HCT116 (cell line): ENCODE measurements around the gene ADCY2. TPM values are rescaled to one million over a fixed set of nuclear protein-coding genes. Genes with fewer than 3 reads are reported as not detected.

Experiments
- ATAC-seq: fragments of 200-7000 bp; cut with Tn5 transposase; 2 replicates; pipeline ENCODE4 v1.9.1; 2020; ENCODE audit warnings: mild to moderate bottlenecking, moderate library complexity
- BruUV-seq: library from RNA; stranded (reverse); fragments of 400-500 nt; replicated peaks from 2 replicates; lab custom pipeline; 2021; lab: Mats Ljungman, UMichigan
- CTCF ChIA-PET: fragments of 300-600 bp; sonication (Branson Sonifier 250); formaldehyde crosslinking; loops from one replicate; lab custom pipeline; 2021; ENCODE audit warnings: antibody characterized with exemption; lab: Charles Lee
- POLR2A ChIA-PET: fragments of 300-600, 350-600 bp; sonication (Branson Sonifier 250); formaldehyde crosslinking; loops from one replicate; lab custom pipeline; 2021; ENCODE audit warnings: antibody characterized with exemption; lab: Charles Lee
- RAD21 ChIA-PET, 2 experiments: fragments of 300-600 bp; sonication (Branson Sonifier 250); formaldehyde crosslinking; loops; one replicate each; lab custom pipeline; 2023; ENCODE audit warnings: low total read pairs in 2 of 2; ENCODE audit not compliant: uncharacterized antibody in 2 of 2, unreplicated experiment in 2 of 2, low non-redundant PET in 1 of 2; lab: Charles Lee
- DNase-seq: peaks from one replicate; pipeline ENCODE4 v3.0.0-alpha.2; 2010; ENCODE audit warnings: low read depth, low spot score
- H2AFZ ChIP-seq: fragments of 200-600 bp; shearing (Covaris generic), sonication (generic); 2 replicates; pipeline ENCODE4 v1.6.1; 2017; ENCODE audit warnings: low read depth, mixed run types, mixed read lengths, antibody characterized with exemption, low read length; ENCODE audit not compliant: poor library complexity, severe bottlenecking
- H3K27ac ChIP-seq: 2 replicates; pipeline ENCODE4 v1.5.1; 2012; ENCODE audit warnings: low read depth, low read length
- H3K27me3 ChIP-seq: fragments of 200-600 bp; sonication (generic); 2 replicates; pipeline ENCODE4 v1.6.1; 2016; ENCODE audit warnings: mixed run types, low read length, mixed read lengths; ENCODE audit not compliant: insufficient read depth
- H3K36me3 ChIP-seq, 2 experiments: fragments of 200-500 bp in 1 of 2; fragments of 200-600 bp in 1 of 2; sonication (Bioruptor generic) in 1 of 2; sonication (generic) in 1 of 2; 2 replicates each; pipeline versions ENCODE4 v1.5.1 to v1.6.1; 2014 to 2016; ENCODE audit warnings: low read length in 2 of 2, inconsistent platforms in 1 of 2, mixed read lengths in 1 of 2, mixed run types in 1 of 2; ENCODE audit not compliant: insufficient read depth in 2 of 2, control insufficient read depth in 1 of 2
- H3K4me1 ChIP-seq, 2 experiments: fragments of 200-600 bp in 1 of 2; sonication (generic) in 1 of 2; 2 replicates each; pipeline versions ENCODE4 v1.5.1 to v1.6.1; 2012 to 2017; ENCODE audit warnings: low read length in 2 of 2, inconsistent platforms in 1 of 2, mild to moderate bottlenecking in 1 of 2, mixed read lengths in 1 of 2, mixed run types in 1 of 2, moderate library complexity in 1 of 2; ENCODE audit not compliant: insufficient read depth in 2 of 2, control insufficient read depth in 1 of 2
- H3K4me2 ChIP-seq: fragments of 200-600 bp; sonication (generic); 2 replicates; pipeline ENCODE4 v1.6.1; 2017; ENCODE audit warnings: mixed run types, low read length, mixed read lengths
- H3K4me3 ChIP-seq, 2 experiments: fragments of 200-600 bp in 1 of 2; sonication (generic) in 1 of 2; replicated peaks in 1 of 2; 2 replicates each; pipeline ENCODE4 v1.5.1; 2011 to 2016; ENCODE audit warnings: low read length in 2 of 2, control low read depth in 1 of 2, low read depth in 1 of 2, mild to moderate bottlenecking in 1 of 2, mixed read lengths in 1 of 2, mixed run types in 1 of 2
- H3K79me2 ChIP-seq: fragments of 200-600 bp; sonication (generic); 2 replicates; pipeline ENCODE4 v1.6.1; 2017; ENCODE audit warnings: mild to moderate bottlenecking, mixed run types, low read length, moderate library complexity, mixed read lengths; ENCODE audit not compliant: insufficient read depth
- H3K9ac ChIP-seq: fragments of 200-600 bp; sonication (generic); 2 replicates; pipeline ENCODE4 v1.6.1; 2016; ENCODE audit warnings: low read length, mixed read lengths
- H3K9me2 ChIP-seq: fragments of 200-600 bp; sonication (generic), shearing (Covaris generic); 2 replicates; pipeline ENCODE4 v1.6.1; 2017; ENCODE audit warnings: mixed run types, mild to moderate bottlenecking, moderate library complexity; ENCODE audit not compliant: insufficient read depth
- H3K9me3 ChIP-seq, 2 experiments: fragments of 200-500 bp in 1 of 2; fragments of 200-600 bp in 1 of 2; sonication (Bioruptor generic) in 1 of 2; sonication (generic) in 1 of 2; 2 replicates each; pipeline ENCODE4 v1.6.1; 2014 to 2017; ENCODE audit warnings: low read length in 2 of 2, mixed read lengths in 2 of 2, inconsistent platforms in 1 of 2, low read depth in 1 of 2, mild to moderate bottlenecking in 1 of 2, mixed run types in 1 of 2, moderate library complexity in 1 of 2; ENCODE audit not compliant: control insufficient read depth in 1 of 2, insufficient read depth in 1 of 2
- H4K20me1 ChIP-seq: fragments of 200-600 bp; sonication (generic), shearing (Covaris generic); 2 replicates; pipeline ENCODE4 v1.6.1; 2017; ENCODE audit warnings: mixed run types, mild to moderate bottlenecking, moderate library complexity; ENCODE audit not compliant: insufficient read depth
- CBX3 ChIP-seq: IDR thresholded peaks from 2 replicates; pipeline ENCODE4 v1.6.1; 2012; ENCODE audit warnings: low read depth
- CTCF ChIP-seq, 3 experiments: fragments of 200-600 bp in 1 of 3; sonication (generic) in 1 of 3; IDR thresholded peaks in 2 of 3; conservative IDR thresholded peaks in 1 of 3; 2 replicates each; pipeline ENCODE4 v1.5.1; 2012 to 2017; ENCODE audit warnings: low read depth in 2 of 3, low read length in 2 of 3, antibody characterized with exemption in 1 of 3, borderline replicate concordance in 1 of 3, control low read depth in 1 of 3, mild to moderate bottlenecking in 1 of 3, mixed read lengths in 1 of 3, mixed run types in 1 of 3, moderate library complexity in 1 of 3; ENCODE audit not compliant: insufficient read depth in 1 of 3
- ELF1 ChIP-seq: IDR thresholded peaks from 2 replicates; pipeline ENCODE4 v1.6.1; 2012; ENCODE audit warnings: low read depth, borderline replicate concordance
- EZH2 ChIP-seq: fragments of 200-600 bp; sonication (generic); IDR thresholded peaks from 2 replicates; pipeline ENCODE4 v1.6.1; 2017; ENCODE audit warnings: antibody characterized with exemption, mixed run types
- EZH2phosphoT487 ChIP-seq: fragments of 200-600 bp; IDR thresholded peaks from 2 replicates; pipeline ENCODE4 v1.6.1; 2018; ENCODE audit warnings: antibody characterized with exemption, borderline replicate concordance
- FOSL1 ChIP-seq: IDR thresholded peaks from 2 replicates; pipeline ENCODE4 v1.6.1; 2012; ENCODE audit warnings: low read depth
- POLR2A ChIP-seq: IDR thresholded peaks from 2 replicates; pipeline ENCODE4 v1.7.0; 2011; ENCODE audit warnings: borderline replicate concordance; ENCODE audit not compliant: insufficient read depth, insufficient read length; ENCODE audit errors: extremely low read depth
- POLR2AphosphoS5 ChIP-seq: IDR thresholded peaks from 2 replicates; pipeline ENCODE4 v1.6.1; 2011; ENCODE audit warnings: mild to moderate bottlenecking, low read depth, low read length, moderate library complexity
- REST ChIP-seq: IDR thresholded peaks from 2 replicates; pipeline ENCODE4 v1.6.1; 2012; ENCODE audit warnings: low read depth
- SIN3A ChIP-seq: IDR thresholded peaks from 2 replicates; pipeline ENCODE4 v1.6.1; 2012; ENCODE audit warnings: low read depth
- SP1 ChIP-seq: IDR thresholded peaks from 2 replicates; pipeline ENCODE4 v1.6.1; 2012; ENCODE audit warnings: low read depth
- SRF ChIP-seq: IDR thresholded peaks from 2 replicates; pipeline ENCODE4 v1.6.1; 2012; ENCODE audit warnings: low read depth
- YY1 ChIP-seq: IDR thresholded peaks from 2 replicates; pipeline ENCODE4 v1.6.1; 2011; ENCODE audit warnings: low read length, low read depth, moderate library complexity, mild to moderate bottlenecking; ENCODE audit not compliant: insufficient replicate concordance; ENCODE audit errors: extremely low read depth
- ZFX ChIP-seq: fragments of 450-650 bp; IDR thresholded peaks from 2 replicates; pipeline ENCODE4 v1.6.1; 2017
- ZNF274 ChIP-seq: fragments of 200-500 bp; sonication (Bioruptor generic); IDR thresholded peaks from 2 replicates; pipeline ENCODE4 v1.6.1; 2014; ENCODE audit warnings: mild to moderate bottlenecking, low read depth, low read length, inconsistent platforms
- intact Hi-C: fragments of 100-400 bp; cut with micrococcal nuclease; formaldehyde crosslinking; loops from 2 replicates; pipeline ENCODE4 v1.10.0; 2022
- total RNA-seq: library from RNA; stranded (reverse); gene quantifications from one replicate; pipeline ENCODE4 v1.2.1, GENCODE V29; 2021; ENCODE audit not compliant: unreplicated experiment

ADCY2 gene
- total RNA-seq, 1 experiment from 2014 or later, result 0.15 TPM

GRCh38 chr5:7388553-7388952 is 7.4 kb upstream of the ADCY2 start:
- Histone ChIP-seq H3K36me3 (no peaks in the 10 kb centered on the region), H4K20me1 (no peaks in the 10 kb centered on the region)
- CTCF ChIA-PET, result no interaction called here
- TF ChIP-seq YY1 (no peak), FOSL1 (no peak), SIN3A (no peak), SRF (no peak)
- TF ChIP-seq, all 23 proteins: peak for 0
- no peak overlapping the region for H3K27ac ChIP-seq
- ChIA-PET POLR2A (no interaction called here), RAD21 (no interaction called here)
- H3K27me3 ChIP-seq, result no peaks in the 10 kb centered on the region
- H3K9ac ChIP-seq, result no peak overlapping the region
- no peaks in the 10 kb centered on the region for H3K79me2 ChIP-seq
- DNase-seq, result no peak
- no TSS peak for BruUV-seq
- H2AFZ ChIP-seq, result no peak overlapping the region
- H3K4me1 ChIP-seq, result no peaks in the 10 kb centered on the region
- intact Hi-C loops, result no loop called here
- no peak overlapping the region for H3K4me3 ChIP-seq
- no peak for ATAC-seq
- no peaks in the 10 kb centered on the region for H3K9me2 ChIP-seq
- H3K9me3 ChIP-seq, result peaks cover 3 to 9% of the 10 kb centered on the region in 2 experiments; a peak in 2 of 4 replicates
- no peak overlapping the region for H3K4me2 ChIP-seq

GRCh38 chr5:7391215-7391614 is 4.7 kb upstream of the ADCY2 start:
- CTCF ChIA-PET, result no interaction called here
- H3K4me3 ChIP-seq, result no peak overlapping the region
- DNase-seq (no peak), ATAC-seq (no peak)
- H3K9me3 ChIP-seq, result peaks cover 0 to 3% of the 10 kb centered on the region in 2 experiments; a peak in 2 of 4 replicates
- H2AFZ ChIP-seq, result no peak overlapping the region
- no peaks in the 10 kb centered on the region for H3K36me3 ChIP-seq
- H3K27ac ChIP-seq, result no peak overlapping the region
- no peak overlapping the region for H3K4me2 ChIP-seq
- H3K9ac ChIP-seq, result no peak overlapping the region
- H4K20me1 ChIP-seq, result no peaks in the 10 kb centered on the region
- H3K9me2 ChIP-seq, result no peaks in the 10 kb centered on the region
- no peaks in the 10 kb centered on the region for H3K79me2 ChIP-seq
- no TSS peak for BruUV-seq
- POLR2A ChIA-PET, result no interaction called here
- RAD21 ChIA-PET, result no interaction called here
- no peaks in the 10 kb centered on the region for H3K27me3 ChIP-seq
- H3K4me1 ChIP-seq, result no peaks in the 10 kb centered on the region
- intact Hi-C loops, result no loop called here
- TF ChIP-seq CTCF (IDR thresholded peaks at IDR 0.05 in 2 of 3, conservative IDR thresholded peaks at IDR 0.05 in 1 of 3; ENCODE audit: borderline replicate concordance in 1 of 3, insufficient read depth in 1 of 3, low read depth in 2 of 3, low read length in 2 of 3), result no peak
- TF ChIP-seq ELF1, result no peak
- TF ChIP-seq EZH2phosphoT487, result no peak
- TF ChIP-seq SIN3A, result no peak
- no peak for TF ChIP-seq POLR2AphosphoS5
- no peak for TF ChIP-seq REST
- TF ChIP-seq YY1, result no peak
- TF ChIP-seq ZNF274, result no peak
- no peak for TF ChIP-seq POLR2A
- TF ChIP-seq EZH2, result no peak
- TF ChIP-seq CBX3, result no peak
- TF ChIP-seq ZFX, result no peak
- no peak for TF ChIP-seq SP1
- no peak for TF ChIP-seq FOSL1
